LNCaP clone FGC (cell line): ENCODE data around the gene MAP1LC3C.

Source experiments
- DNase-seq: peaks from one replicate; pipeline ENCODE4 v3.0.0-alpha.2; 2011; ENCODE audit warnings: low read depth
- H3K4me3 ChIP-seq: 2 replicates; pipeline ENCODE4 v1.5.1; 2011; ENCODE audit warnings: mild to moderate bottlenecking, low read depth, low read length, control low read depth
- TF ChIP-seq, protein P1 (sequence below): IDR thresholded peaks from 2 replicates; pipeline ENCODE4 v1.5.1; 2012; ENCODE audit warnings: mild to moderate bottlenecking; ENCODE audit not compliant: control insufficient read depth, insufficient read depth; ENCODE audit errors: extremely low read depth

MAP1LC3C gene

GRCh38 chr1:241979071-241979470 lies 19.8 kb downstream of the MAP1LC3C start:
- TF ChIP-seq, protein P1, sequence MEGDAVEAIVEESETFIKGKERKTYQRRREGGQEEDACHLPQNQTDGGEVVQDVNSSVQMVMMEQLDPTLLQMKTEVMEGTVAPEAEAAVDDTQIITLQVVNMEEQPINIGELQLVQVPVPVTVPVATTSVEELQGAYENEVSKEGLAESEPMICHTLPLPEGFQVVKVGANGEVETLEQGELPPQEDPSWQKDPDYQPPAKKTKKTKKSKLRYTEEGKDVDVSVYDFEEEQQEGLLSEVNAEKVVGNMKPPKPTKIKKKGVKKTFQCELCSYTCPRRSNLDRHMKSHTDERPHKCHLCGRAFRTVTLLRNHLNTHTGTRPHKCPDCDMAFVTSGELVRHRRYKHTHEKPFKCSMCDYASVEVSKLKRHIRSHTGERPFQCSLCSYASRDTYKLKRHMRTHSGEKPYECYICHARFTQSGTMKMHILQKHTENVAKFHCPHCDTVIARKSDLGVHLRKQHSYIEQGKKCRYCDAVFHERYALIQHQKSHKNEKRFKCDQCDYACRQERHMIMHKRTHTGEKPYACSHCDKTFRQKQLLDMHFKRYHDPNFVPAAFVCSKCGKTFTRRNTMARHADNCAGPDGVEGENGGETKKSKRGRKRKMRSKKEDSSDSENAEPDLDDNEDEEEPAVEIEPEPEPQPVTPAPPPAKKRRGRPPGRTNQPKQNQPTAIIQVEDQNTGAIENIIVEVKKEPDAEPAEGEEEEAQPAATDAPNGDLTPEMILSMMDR: no peak
- DNase-seq: no peak
- H3K4me3 ChIP-seq: no peak overlapping the region

- TF ChIP-seq, protein P1: no peak
- DNase-seq: no peak
These were observed 22.7 kb downstream of the MAP1LC3C start for GRCh38 chr1:241976229-241976628.

GRCh38 chr1:241972703-241973369 lies 26.1 kb downstream of the MAP1LC3C start:
- TF ChIP-seq, protein P1: no peak
- no peak for DNase-seq
- no peak overlapping the region for H3K4me3 ChIP-seq

More at GRCh38 chr1:241976229-241976628, 22.7 kb downstream of the MAP1LC3C start:
- H3K4me3 ChIP-seq: no peak overlapping the region

DNA sequence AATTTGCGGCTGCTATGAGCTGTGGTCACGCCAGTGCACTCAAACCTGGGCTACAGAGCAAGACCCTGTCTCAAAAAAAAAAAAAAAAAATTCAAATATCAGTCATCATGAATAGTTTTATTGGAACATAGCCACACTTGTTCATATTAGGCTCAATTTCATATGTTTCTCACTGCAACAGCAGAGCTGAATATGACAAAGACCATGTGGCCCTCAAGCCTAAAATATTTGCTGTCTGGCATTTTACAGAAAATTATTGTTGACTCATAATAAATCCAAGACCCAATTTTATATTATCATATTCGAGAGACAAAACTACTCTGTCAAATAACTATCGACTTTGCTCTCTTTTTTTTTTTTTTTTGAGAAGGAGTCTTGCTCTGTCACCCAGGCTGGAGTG lies 30.3 kb downstream of the MAP1LC3C start:
- H3K4me3 ChIP-seq: no peak overlapping the region
- TF ChIP-seq, protein P1: no peak
- DNase-seq: no peak

GRCh38 chr1:241964550-241965282 lies 34.2 kb downstream of the MAP1LC3C start:
- TF ChIP-seq, protein P1: no peak
- no peak overlapping the region for H3K4me3 ChIP-seq
- no peak for DNase-seq

- no peak overlapping the region for H3K4me3 ChIP-seq
- no peak for DNase-seq
- TF ChIP-seq, protein P1: no peak
These were observed 35.2 kb downstream of the MAP1LC3C start for GRCh38 chr1:241963722-241964121.

GRCh38 chr1:241962153-241962552 lies 36.7 kb downstream of the MAP1LC3C start:
- TF ChIP-seq, protein P1: no peak
- no peak for DNase-seq
- H3K4me3 ChIP-seq: no peak overlapping the region
